ENCODE measurements around the gene EWSR1. TPM values are rescaled to one million over a fixed set of nuclear protein-coding genes. Genes with fewer than 3 reads are reported as not detected.
A peak's percentile ranks its signal among the peaks of the same experiment; 100 is the strongest.

Gene EWSR1
- total and polyA plus RNA-seq, 2 experiments from 2014 or later = 391 to 427 TPM

DNA sequence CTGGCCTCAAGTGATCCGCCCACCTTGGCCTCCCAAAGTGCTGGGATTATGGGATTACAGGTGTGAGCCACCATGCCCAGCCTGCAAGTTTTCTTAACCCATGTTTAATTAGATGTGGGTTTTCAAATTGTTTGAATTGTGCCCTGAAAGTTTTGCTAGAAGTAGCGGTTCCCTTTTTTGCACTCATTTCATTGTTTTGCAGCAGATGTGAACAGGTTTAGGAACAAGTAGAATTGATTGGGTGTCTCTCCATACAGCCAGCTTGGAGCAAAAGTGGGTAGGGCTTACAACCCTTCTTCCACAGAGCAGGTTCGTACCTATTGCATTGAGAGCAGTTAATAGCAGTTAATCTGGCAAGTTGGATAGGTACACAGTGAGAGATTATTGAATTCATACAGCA lies 16.1 kb downstream of the EWSR1 start:
- H3K79me2 ChIP-seq (replicated peaks; ENCODE audit: insufficient read depth) = peaks cover 99% of the 10 kb centered on the region
- H3F3A ChIP-seq (replicated peaks; ENCODE audit: low read depth) = peaks cover 18% of the 10 kb centered on the region; the same call in 1 of the 2 replicates

DNA sequence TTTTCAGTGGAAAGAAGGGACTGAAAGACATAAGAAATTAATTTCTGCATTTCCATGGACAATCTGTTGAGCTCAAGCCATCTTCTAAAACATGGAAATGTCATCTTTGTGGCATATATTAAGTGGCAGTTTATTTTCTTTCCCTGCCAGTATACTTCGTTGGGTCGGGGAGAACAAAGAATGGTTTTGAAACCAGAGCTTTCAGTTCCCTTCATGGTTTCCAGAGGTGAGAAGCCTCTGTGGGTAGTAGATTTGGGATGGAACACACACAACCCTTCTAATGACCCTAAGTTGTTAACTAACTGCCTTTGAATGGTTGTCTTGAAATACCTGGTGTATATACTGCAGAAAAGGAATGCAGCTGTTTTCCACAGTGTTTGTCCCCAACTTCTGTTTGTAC lies 20.8 kb downstream of the EWSR1 start:
- H3K4me2 ChIP-seq = no peak overlapping the region
- peaks cover 67% of the 10 kb centered on the region for H4K20me1 ChIP-seq (replicated peaks; ENCODE audit: insufficient read depth)
- H3K36me3 ChIP-seq (ENCODE audit: insufficient read depth) = peaks cover 95% of the 10 kb centered on the region
- H3F3A ChIP-seq (replicated peaks; ENCODE audit: low read depth) = peaks cover 28% of the 10 kb centered on the region
- TF ChIP-seq, protein P1, sequence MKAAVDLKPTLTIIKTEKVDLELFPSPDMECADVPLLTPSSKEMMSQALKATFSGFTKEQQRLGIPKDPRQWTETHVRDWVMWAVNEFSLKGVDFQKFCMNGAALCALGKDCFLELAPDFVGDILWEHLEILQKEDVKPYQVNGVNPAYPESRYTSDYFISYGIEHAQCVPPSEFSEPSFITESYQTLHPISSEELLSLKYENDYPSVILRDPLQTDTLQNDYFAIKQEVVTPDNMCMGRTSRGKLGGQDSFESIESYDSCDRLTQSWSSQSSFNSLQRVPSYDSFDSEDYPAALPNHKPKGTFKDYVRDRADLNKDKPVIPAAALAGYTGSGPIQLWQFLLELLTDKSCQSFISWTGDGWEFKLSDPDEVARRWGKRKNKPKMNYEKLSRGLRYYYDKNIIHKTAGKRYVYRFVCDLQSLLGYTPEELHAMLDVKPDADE (IDR thresholded peaks at IDR 0.05) = no peak
- no peak for TF ChIP-seq EZH2 (IDR thresholded peaks at IDR 0.05; ENCODE audit: low read depth, unreplicated experiment)
- TF ChIP-seq ZNF114 (CRISPR knock-in tag; IDR thresholded peaks at IDR 0.05) = no peak
- H3K9me2 ChIP-seq (ENCODE audit: insufficient read depth) = no peaks in the 10 kb centered on the region
- DNase-seq (ENCODE audit: low spot score) (no peak), ATAC-seq (no peak)
- H3K4me1 Mint-ChIP-seq = peaks cover 3% of the 10 kb centered on the region; the same call in 2 of the 3 replicates
- H3K27me3 ChIP-seq (ENCODE audit: insufficient read depth) = no peaks in the 10 kb centered on the region
- no peak overlapping the region for H3K4me3 Mint-ChIP-seq
- no peak overlapping the region for H2AFZ ChIP-seq
- H3K9me3 Mint-ChIP-seq = no peaks in the 10 kb centered on the region
- H3K4me1 ChIP-seq (ENCODE audit: insufficient read depth) = no peaks in the 10 kb centered on the region
- peaks cover 7% of the 10 kb centered on the region for H3K27me3 Mint-ChIP-seq (ENCODE audit: insufficient read depth, low read depth, poor library complexity)
- H3K4me3 ChIP-seq = no peak overlapping the region
- no peak overlapping the region for H3K27ac Mint-ChIP-seq
- peaks cover 97% of the 10 kb centered on the region for H3K36me3 Mint-ChIP-seq (ENCODE audit: low read depth)
- H3K79me2 ChIP-seq (replicated peaks; ENCODE audit: insufficient read depth) = peaks cover 94% of the 10 kb centered on the region
- H3K27ac ChIP-seq (ENCODE audit: low read depth) = no peak overlapping the region

More for the DNA sequence above, 16.1 kb downstream of the EWSR1 start:
- H3K27me3 Mint-ChIP-seq (ENCODE audit: insufficient read depth, low read depth, poor library complexity) = peaks cover 12% of the 10 kb centered on the region
- Histone ChIP-seq H3K4me3 (no peak overlapping the region), H4K20me1 (replicated peaks; ENCODE audit: insufficient read depth) (peaks cover 61% of the 10 kb centered on the region), H3K4me1 (ENCODE audit: insufficient read depth) (no peaks in the 10 kb centered on the region), H3K27me3 (ENCODE audit: insufficient read depth) (no peaks in the 10 kb centered on the region), H3K4me2 (no peak overlapping the region), H3K27ac (ENCODE audit: low read depth) (peak overlapping the region; percentile 63; the same call in 1 of the 2 replicates), H3K36me3 (ENCODE audit: insufficient read depth) (peaks cover 82% of the 10 kb centered on the region), H3K9me2 (ENCODE audit: insufficient read depth) (no peaks in the 10 kb centered on the region), H2AFZ (no peak overlapping the region)
- TF ChIP-seq STAT1 (IDR thresholded peaks at IDR 0.05; ENCODE audit: unreplicated experiment) (no peak), ZNF331 (CRISPR knock-in tag; IDR thresholded peaks at IDR 0.05; ENCODE audit: low read depth) (no peak)
- TF ChIP-seq, protein P2, sequence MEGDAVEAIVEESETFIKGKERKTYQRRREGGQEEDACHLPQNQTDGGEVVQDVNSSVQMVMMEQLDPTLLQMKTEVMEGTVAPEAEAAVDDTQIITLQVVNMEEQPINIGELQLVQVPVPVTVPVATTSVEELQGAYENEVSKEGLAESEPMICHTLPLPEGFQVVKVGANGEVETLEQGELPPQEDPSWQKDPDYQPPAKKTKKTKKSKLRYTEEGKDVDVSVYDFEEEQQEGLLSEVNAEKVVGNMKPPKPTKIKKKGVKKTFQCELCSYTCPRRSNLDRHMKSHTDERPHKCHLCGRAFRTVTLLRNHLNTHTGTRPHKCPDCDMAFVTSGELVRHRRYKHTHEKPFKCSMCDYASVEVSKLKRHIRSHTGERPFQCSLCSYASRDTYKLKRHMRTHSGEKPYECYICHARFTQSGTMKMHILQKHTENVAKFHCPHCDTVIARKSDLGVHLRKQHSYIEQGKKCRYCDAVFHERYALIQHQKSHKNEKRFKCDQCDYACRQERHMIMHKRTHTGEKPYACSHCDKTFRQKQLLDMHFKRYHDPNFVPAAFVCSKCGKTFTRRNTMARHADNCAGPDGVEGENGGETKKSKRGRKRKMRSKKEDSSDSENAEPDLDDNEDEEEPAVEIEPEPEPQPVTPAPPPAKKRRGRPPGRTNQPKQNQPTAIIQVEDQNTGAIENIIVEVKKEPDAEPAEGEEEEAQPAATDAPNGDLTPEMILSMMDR (conservative IDR thresholded peaks at IDR 0.05; ENCODE audit: low read depth in 2 of 2) = no peak
- H3K4me1 Mint-ChIP-seq = no peaks in the 10 kb centered on the region; the same call in 2 of the 3 replicates
- no peaks in the 10 kb centered on the region for H3K9me3 Mint-ChIP-seq
- no peak for DNase-seq (ENCODE audit: low spot score)
- no peak for ATAC-seq
- no peak overlapping the region for H3K27ac Mint-ChIP-seq
- no peak overlapping the region for H3K4me3 Mint-ChIP-seq
- peaks cover 99% of the 10 kb centered on the region for H3K36me3 Mint-ChIP-seq (ENCODE audit: low read depth)

DNA sequence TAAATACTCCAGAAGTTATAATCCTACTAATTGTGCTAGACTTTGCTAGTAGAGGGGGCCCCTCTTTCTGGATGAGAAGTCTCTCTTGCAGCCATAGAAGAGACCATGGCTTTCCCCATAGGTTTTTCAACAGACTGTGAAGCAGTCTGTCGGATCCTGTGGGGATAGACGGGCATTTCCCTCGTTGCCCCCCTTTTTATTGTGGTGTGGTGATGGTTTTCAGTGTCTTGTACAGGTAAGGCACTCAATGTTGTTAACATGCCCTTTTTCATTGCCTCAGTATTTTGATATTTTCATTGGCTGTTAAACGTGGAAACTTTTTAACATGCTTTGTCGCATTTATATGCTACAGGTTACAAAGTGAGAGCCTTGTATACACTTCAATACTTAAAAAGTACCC lies 22.0 kb downstream of the EWSR1 start:
- H4K20me1 ChIP-seq (replicated peaks; ENCODE audit: insufficient read depth) = peaks cover 67% of the 10 kb centered on the region
- Mint-ChIP-seq H3K27me3 (ENCODE audit: insufficient read depth, low read depth, poor library complexity) (peaks cover 7% of the 10 kb centered on the region), H3K27ac (no peak overlapping the region), H3K4me3 (no peak overlapping the region), H3K9me3 (no peaks in the 10 kb centered on the region), H3K4me1 (peaks cover 3% of the 10 kb centered on the region; the same call in 2 of the 3 replicates), H3K36me3 (ENCODE audit: low read depth) (peaks cover 97% of the 10 kb centered on the region)
- no peak for DNase-seq (ENCODE audit: low spot score)
- H3K4me3 ChIP-seq = no peak overlapping the region
- peaks cover 95% of the 10 kb centered on the region for H3K36me3 ChIP-seq (ENCODE audit: insufficient read depth)
- peaks cover 84% of the 10 kb centered on the region for H3K79me2 ChIP-seq (replicated peaks; ENCODE audit: insufficient read depth)
- H3K27me3 ChIP-seq (ENCODE audit: insufficient read depth) = no peaks in the 10 kb centered on the region
- no peaks in the 10 kb centered on the region for H3K4me1 ChIP-seq (ENCODE audit: insufficient read depth)
- no peak overlapping the region for H3K27ac ChIP-seq (ENCODE audit: low read depth)
- H2AFZ ChIP-seq = no peak overlapping the region
- H3K4me2 ChIP-seq = no peak overlapping the region
- H3F3A ChIP-seq (replicated peaks; ENCODE audit: low read depth) = peaks cover 28% of the 10 kb centered on the region
- ATAC-seq = no peak
- no peaks in the 10 kb centered on the region for H3K9me2 ChIP-seq (ENCODE audit: insufficient read depth)
- TF ChIP-seq CREB1 (CRISPR knock-in tag; IDR thresholded peaks at IDR 0.05; ENCODE audit: low read depth) (no peak), POLR2AphosphoS5 (IDR thresholded peaks at IDR 0.05; ENCODE audit: low read depth) (no peak), STAT1 (IDR thresholded peaks at IDR 0.05; ENCODE audit: unreplicated experiment) (no peak), EZH2 (IDR thresholded peaks at IDR 0.05; ENCODE audit: low read depth, unreplicated experiment) (no peak)
- TF ChIP-seq, protein P2 (conservative IDR thresholded peaks at IDR 0.05; ENCODE audit: low read depth in 2 of 2) = no peak
- TF ChIP-seq, protein P3, sequence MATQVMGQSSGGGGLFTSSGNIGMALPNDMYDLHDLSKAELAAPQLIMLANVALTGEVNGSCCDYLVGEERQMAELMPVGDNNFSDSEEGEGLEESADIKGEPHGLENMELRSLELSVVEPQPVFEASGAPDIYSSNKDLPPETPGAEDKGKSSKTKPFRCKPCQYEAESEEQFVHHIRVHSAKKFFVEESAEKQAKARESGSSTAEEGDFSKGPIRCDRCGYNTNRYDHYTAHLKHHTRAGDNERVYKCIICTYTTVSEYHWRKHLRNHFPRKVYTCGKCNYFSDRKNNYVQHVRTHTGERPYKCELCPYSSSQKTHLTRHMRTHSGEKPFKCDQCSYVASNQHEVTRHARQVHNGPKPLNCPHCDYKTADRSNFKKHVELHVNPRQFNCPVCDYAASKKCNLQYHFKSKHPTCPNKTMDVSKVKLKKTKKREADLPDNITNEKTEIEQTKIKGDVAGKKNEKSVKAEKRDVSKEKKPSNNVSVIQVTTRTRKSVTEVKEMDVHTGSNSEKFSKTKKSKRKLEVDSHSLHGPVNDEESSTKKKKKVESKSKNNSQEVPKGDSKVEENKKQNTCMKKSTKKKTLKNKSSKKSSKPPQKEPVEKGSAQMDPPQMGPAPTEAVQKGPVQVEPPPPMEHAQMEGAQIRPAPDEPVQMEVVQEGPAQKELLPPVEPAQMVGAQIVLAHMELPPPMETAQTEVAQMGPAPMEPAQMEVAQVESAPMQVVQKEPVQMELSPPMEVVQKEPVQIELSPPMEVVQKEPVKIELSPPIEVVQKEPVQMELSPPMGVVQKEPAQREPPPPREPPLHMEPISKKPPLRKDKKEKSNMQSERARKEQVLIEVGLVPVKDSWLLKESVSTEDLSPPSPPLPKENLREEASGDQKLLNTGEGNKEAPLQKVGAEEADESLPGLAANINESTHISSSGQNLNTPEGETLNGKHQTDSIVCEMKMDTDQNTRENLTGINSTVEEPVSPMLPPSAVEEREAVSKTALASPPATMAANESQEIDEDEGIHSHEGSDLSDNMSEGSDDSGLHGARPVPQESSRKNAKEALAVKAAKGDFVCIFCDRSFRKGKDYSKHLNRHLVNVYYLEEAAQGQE (IDR thresholded peaks at IDR 0.05; ENCODE audit: unreplicated experiment) = no peak

Measured in GM23338 (cell line).